GM10266 (cell line): ENCODE data around the gene SCGB1D1.
"Not testable (repeated sequence)": the region's sequence is repeated elsewhere in the genome, so short reads cannot be mapped to it uniquely, and the experiment has no call there.

Source experiments
- DNase-seq: peaks from one replicate; pipeline ENCODE4 v3.0.0; 2012; ENCODE audit errors: extremely low spot score
- CTCF ChIP-seq: IDR thresholded peaks from 2 replicates; pipeline ENCODE4 v1.5.1; 2012; ENCODE audit warnings: mild to moderate bottlenecking, low read depth; ENCODE audit not compliant: control insufficient read depth, insufficient read depth; ENCODE audit errors: missing control alignments

SCGB1D1 gene

DNA sequence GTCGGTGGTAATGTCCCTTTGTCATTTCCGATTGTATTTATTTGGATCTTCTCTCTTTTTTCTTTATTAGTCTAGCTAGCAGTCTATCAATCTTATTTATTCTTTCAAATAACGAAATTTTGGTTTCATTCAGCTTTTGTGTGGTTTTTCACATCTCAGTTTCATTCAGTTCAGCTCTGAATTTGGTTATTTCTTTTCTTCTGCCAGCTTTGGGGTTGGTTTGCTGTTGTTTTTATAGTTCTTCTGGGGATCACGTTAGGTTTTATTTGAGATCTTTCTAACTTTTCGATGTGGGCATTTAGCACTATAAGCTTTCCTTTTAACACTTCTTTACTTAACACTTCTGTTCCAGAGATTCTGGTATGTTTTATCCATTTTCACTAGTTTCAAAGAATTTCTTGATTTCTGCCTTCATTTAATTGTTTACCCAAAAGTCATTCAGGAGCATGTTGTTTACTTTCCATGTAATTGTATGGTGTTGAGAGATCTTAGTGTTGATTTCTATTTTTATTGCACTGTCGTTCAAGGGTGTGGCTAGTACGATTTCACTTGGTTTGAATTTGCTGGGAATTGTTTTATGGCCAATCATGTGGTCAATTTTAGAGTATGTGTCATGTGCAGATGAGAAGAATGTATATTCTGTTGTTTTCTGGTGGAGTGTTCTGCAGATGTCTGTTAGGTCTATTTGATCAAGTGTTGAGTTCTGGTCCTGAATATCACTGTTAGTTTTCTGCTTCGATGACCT lies 7.7 kb upstream of the SCGB1D1 start:
- TF ChIP-seq CTCF: no peak
- no peak for DNase-seq

DNA sequence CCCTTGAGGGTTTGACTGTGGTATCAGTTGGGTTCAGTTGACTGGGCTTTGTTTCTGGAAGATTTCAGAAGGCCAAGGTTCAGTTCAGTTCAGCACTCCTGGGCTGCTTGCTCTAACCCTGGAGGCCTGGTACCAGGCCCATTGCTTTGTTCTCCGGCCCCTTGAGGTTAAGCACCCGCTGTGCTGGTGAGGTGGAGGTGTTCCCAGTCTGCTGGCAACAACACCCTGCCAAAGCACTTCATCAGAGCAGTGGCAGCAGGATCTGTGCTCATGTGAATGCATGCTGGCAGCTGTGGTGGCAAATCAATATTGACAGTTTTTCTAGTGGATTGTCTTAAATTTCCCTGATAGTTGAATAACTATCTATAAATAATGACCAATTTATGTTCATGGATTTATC lies 3.8 kb upstream of the SCGB1D1 start:
- TF ChIP-seq CTCF: no peak
- no peak for DNase-seq

DNA sequence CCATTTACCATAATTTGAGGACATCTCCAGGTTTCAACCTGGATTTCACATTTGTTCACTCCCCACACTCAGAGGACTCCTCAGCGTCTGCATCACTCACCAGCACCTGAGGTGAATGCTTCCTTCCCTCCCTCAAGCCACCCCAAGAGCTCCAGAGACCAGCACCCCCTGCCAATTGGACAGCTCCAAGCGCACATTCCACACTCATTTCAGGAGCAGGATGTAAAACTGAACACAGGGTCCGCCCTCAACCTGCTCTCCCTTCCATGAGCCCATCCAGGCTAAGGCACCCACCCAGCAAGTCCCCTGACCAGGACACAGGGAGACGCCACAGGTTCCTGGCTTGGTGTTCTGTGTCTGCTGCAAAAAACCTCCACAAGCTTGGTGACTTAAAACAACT lies 3.9 kb downstream of the SCGB1D1 start:
- no peak for TF ChIP-seq CTCF

GRCh38 chr11:62195010-62195409 lies 5.0 kb downstream of the SCGB1D1 start:
- DNase-seq: not testable (repeated sequence)

More for the DNA sequence above, 3.9 kb downstream of the SCGB1D1 start:
- no peak for DNase-seq

DNA sequence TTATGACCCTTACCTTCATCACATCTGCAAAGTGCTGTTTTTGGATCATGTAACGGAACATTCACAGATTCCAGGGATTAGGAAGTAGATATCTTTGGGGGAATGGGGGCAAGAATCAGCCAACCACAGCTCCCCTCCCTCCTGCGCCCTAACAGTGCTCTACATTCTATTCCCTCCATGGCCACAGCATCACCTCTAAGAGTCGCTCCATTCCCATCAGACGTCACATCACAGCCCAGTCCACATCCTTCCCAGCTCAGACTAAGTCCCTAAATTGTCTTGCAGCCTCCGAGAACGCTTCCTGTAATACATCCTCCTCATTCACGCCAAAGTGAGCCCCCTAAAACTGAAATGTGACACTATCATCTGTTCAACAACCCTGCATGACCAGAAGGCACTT lies 5.9 kb downstream of the SCGB1D1 start:
- DNase-seq: no peak
- no peak for TF ChIP-seq CTCF

DNA sequence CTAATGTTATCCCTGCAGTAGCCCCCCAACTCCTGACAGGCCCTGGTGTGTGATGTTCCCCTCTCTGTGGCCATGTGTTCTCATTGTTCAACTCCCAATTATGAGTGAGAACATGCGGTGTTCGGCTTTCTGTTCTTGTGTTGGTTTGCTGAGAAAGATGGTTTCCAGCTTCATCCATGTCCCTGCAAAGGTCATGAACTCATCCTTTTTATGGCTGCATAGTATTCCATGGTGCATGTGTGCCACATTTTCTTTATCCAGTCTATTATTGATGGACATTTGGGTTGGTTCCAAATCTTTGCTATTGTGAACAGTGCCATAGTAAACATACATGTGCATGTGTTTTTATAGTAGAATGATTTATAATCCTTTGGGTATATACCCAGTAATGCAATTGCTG lies 7.4 kb downstream of the SCGB1D1 start:
- not testable (repeated sequence) for DNase-seq

GRCh38 chr11:62201376-62201775 lies 11.4 kb downstream of the SCGB1D1 start:
- TF ChIP-seq CTCF: no peak
- no peak for DNase-seq

GRCh38 chr11:62202910-62203309 lies 12.9 kb downstream of the SCGB1D1 start:
- no peak for TF ChIP-seq CTCF
- DNase-seq: no peak
